Measurements from ENCODE around the gene GPC3. TPM values are rescaled to one million over a fixed set of nuclear protein-coding genes. Genes with fewer than 3 reads are reported as not detected.

The GPC3 gene
- total RNA-seq, 1 experiment from 2014 or later: 233 TPM

GRCh38 chrX:133793626-133794025 is 191.8 kb downstream of the GPC3 start:
- Mint-ChIP-seq H3K4me3 (ENCODE audit: unreplicated experiment) (no peak overlapping the region), H3K9me3 (ENCODE audit: unreplicated experiment) (no peaks in the 10 kb centered on the region), H3K36me3 (ENCODE audit: insufficient read depth, unreplicated experiment) (no peaks in the 10 kb centered on the region), H3K27ac (ENCODE audit: unreplicated experiment) (no peak overlapping the region), H3K4me1 (ENCODE audit: low read depth, unreplicated experiment) (peaks cover 6% of the 10 kb centered on the region), H3K27me3 (ENCODE audit: insufficient read depth, unreplicated experiment) (no peaks in the 10 kb centered on the region)
- Histone ChIP-seq H3K4me3 (ENCODE audit: low read depth, low read length) (no peak overlapping the region), H3K9me3 (no peaks in the 10 kb centered on the region), H3K4me1 (no peaks in the 10 kb centered on the region), H3K36me3 (ENCODE audit: control insufficient read depth, insufficient read depth, low read length) (no peaks in the 10 kb centered on the region), H3K27me3 (replicated peaks; ENCODE audit: control insufficient read depth, insufficient read depth, low read length) (no peaks in the 10 kb centered on the region)
- no peak for DNase-seq
- no TSS peak for BruUV-seq (replicated peaks)
- intact Hi-C loops (cut with micrococcal nuclease; ENCODE audit: unreplicated experiment): no loop called here
- POLR2A ChIA-PET: no interaction called here
- no peak for TF ChIP-seq CTCF (IDR thresholded peaks at IDR 0.05; ENCODE audit: insufficient read depth in 1 of 2, low read depth in 1 of 2, low read length in 1 of 2, severe bottlenecking in 1 of 2, unreplicated experiment in 1 of 2)
- CTCF ChIA-PET: interaction anchor here (2.2 kb wide), 1 partner anchor 227 kb away, joined by 19 read pairs; no protein-coding TSS in a partner anchor

- POLR2A ChIA-PET: no interaction called here
- peak; percentile 96 to 98 for TF ChIP-seq CTCF (IDR thresholded peaks at IDR 0.05; ENCODE audit: insufficient read depth in 1 of 2, low read depth in 1 of 2, low read length in 1 of 2, severe bottlenecking in 1 of 2, unreplicated experiment in 1 of 2)
- Mint-ChIP-seq H3K27ac (ENCODE audit: unreplicated experiment) (no peak overlapping the region), H3K9me3 (ENCODE audit: unreplicated experiment) (no peaks in the 10 kb centered on the region), H3K36me3 (ENCODE audit: insufficient read depth, unreplicated experiment) (no peaks in the 10 kb centered on the region), H3K4me1 (ENCODE audit: low read depth, unreplicated experiment) (peaks cover 6% of the 10 kb centered on the region), H3K27me3 (ENCODE audit: insufficient read depth, unreplicated experiment) (no peaks in the 10 kb centered on the region), H3K4me3 (ENCODE audit: unreplicated experiment) (no peak overlapping the region)
- Histone ChIP-seq H3K36me3 (ENCODE audit: control insufficient read depth, insufficient read depth, low read length) (no peaks in the 10 kb centered on the region), H3K27me3 (replicated peaks; ENCODE audit: control insufficient read depth, insufficient read depth, low read length) (no peaks in the 10 kb centered on the region), H3K4me3 (ENCODE audit: low read depth, low read length) (no peak overlapping the region), H3K9me3 (no peaks in the 10 kb centered on the region), H3K4me1 (no peaks in the 10 kb centered on the region)
- CTCF ChIA-PET: interaction anchor here (0.6 to 2.2 kb wide), 7 partner anchors 13 to 1585 kb away, joined by 3 to 19 read pairs (median 4); no protein-coding TSS in a partner anchor
- intact Hi-C loops (cut with micrococcal nuclease; ENCODE audit: unreplicated experiment): loop anchor here (1.0 kb wide), 4 partner anchors 47 to 234 kb away; no protein-coding TSS in a partner anchor
- BruUV-seq (replicated peaks): no TSS peak
- DNase-seq: peak; percentile 54 to 68
Measured at GRCh38 chrX:133792198-133792953, 193.0 kb downstream of the GPC3 start.

- CTCF ChIA-PET: no interaction called here
- no peaks in the 10 kb centered on the region for H3K4me1 ChIP-seq
- H3K4me1 Mint-ChIP-seq (ENCODE audit: low read depth, unreplicated experiment): peaks cover 6% of the 10 kb centered on the region
- H3K4me3 Mint-ChIP-seq (ENCODE audit: unreplicated experiment): no peak overlapping the region
- BruUV-seq (replicated peaks): no TSS peak
- H3K27me3 ChIP-seq (replicated peaks; ENCODE audit: control insufficient read depth, insufficient read depth, low read length): no peaks in the 10 kb centered on the region
- POLR2A ChIA-PET: no interaction called here
- no peak for TF ChIP-seq CTCF (IDR thresholded peaks at IDR 0.05; ENCODE audit: insufficient read depth in 1 of 2, low read depth in 1 of 2, low read length in 1 of 2, severe bottlenecking in 1 of 2, unreplicated experiment in 1 of 2)
- no peak overlapping the region for H3K27ac Mint-ChIP-seq (ENCODE audit: unreplicated experiment)
- no peaks in the 10 kb centered on the region for H3K36me3 Mint-ChIP-seq (ENCODE audit: insufficient read depth, unreplicated experiment)
- no peaks in the 10 kb centered on the region for H3K27me3 Mint-ChIP-seq (ENCODE audit: insufficient read depth, unreplicated experiment)
- DNase-seq: no peak
- H3K9me3 ChIP-seq: no peaks in the 10 kb centered on the region
- H3K9me3 Mint-ChIP-seq (ENCODE audit: unreplicated experiment): no peaks in the 10 kb centered on the region
- intact Hi-C loops (cut with micrococcal nuclease; ENCODE audit: unreplicated experiment): no loop called here
- no peaks in the 10 kb centered on the region for H3K36me3 ChIP-seq (ENCODE audit: control insufficient read depth, insufficient read depth, low read length)
- H3K4me3 ChIP-seq (ENCODE audit: low read depth, low read length): no peak overlapping the region
Measured at GRCh38 chrX:133789829-133790228, 195.6 kb downstream of the GPC3 start.
